Measurements from ENCODE around the gene ATOH8.

Gene ATOH8

GRCh38 chr2:85777441-85777861, 23.7 kb downstream of the ATOH8 start:
- no peak for TF ChIP-seq NFIC (IDR thresholded peaks at IDR 0.05)
- TF ChIP-seq TAF1 (IDR thresholded peaks at IDR 0.05; ENCODE audit: low read depth), result no peak
- TF ChIP-seq EGR1 (IDR thresholded peaks at IDR 0.05), result no peak
- no peak for TF ChIP-seq USF1 (IDR thresholded peaks at IDR 0.05)
- TF ChIP-seq MAX (IDR thresholded peaks at IDR 0.05), result no peak
- TF ChIP-seq CREB1 (IDR thresholded peaks at IDR 0.05; ENCODE audit: low read depth), result no peak
- TF ChIP-seq YY1 (IDR thresholded peaks at IDR 0.05; ENCODE audit: low read depth), result no peak
- no peak for TF ChIP-seq ZBTB7A (IDR thresholded peaks at IDR 0.05; ENCODE audit: low read depth)
- TF ChIP-seq REST (IDR thresholded peaks at IDR 0.05; ENCODE audit: low read depth), result no peak
- no peak for TF ChIP-seq FOXM1 (IDR thresholded peaks at IDR 0.05; ENCODE audit: borderline replicate concordance, low read depth)
- TF ChIP-seq TCF12 (IDR thresholded peaks at IDR 0.05; ENCODE audit: low read depth), result no peak
- no peak for TF ChIP-seq RAD21 (IDR thresholded peaks at IDR 0.05; ENCODE audit: low read depth)
- TF ChIP-seq TEAD4 (IDR thresholded peaks at IDR 0.05), result no peak

GRCh38 chr2:85778646-85779379, 25.0 kb downstream of the ATOH8 start:
- TF ChIP-seq REST (IDR thresholded peaks at IDR 0.05; ENCODE audit: low read depth), result no peak
- no peak for TF ChIP-seq TCF12 (IDR thresholded peaks at IDR 0.05; ENCODE audit: low read depth)
- no peak for TF ChIP-seq CREB1 (IDR thresholded peaks at IDR 0.05; ENCODE audit: low read depth)
- TF ChIP-seq USF1 (IDR thresholded peaks at IDR 0.05), result no peak
- TF ChIP-seq FOXM1 (IDR thresholded peaks at IDR 0.05; ENCODE audit: borderline replicate concordance, low read depth), result no peak
- no peak for TF ChIP-seq ZBTB7A (IDR thresholded peaks at IDR 0.05; ENCODE audit: low read depth)
- TF ChIP-seq CEBPB (IDR thresholded peaks at IDR 0.05), result no peak
- TF ChIP-seq MAX (IDR thresholded peaks at IDR 0.05), result no peak

- TF ChIP-seq CREB1 (IDR thresholded peaks at IDR 0.05; ENCODE audit: low read depth) (no peak), USF1 (IDR thresholded peaks at IDR 0.05) (no peak), TEAD4 (IDR thresholded peaks at IDR 0.05) (no peak), CEBPB (IDR thresholded peaks at IDR 0.05) (no peak), MAX (IDR thresholded peaks at IDR 0.05) (no peak), RAD21 (IDR thresholded peaks at IDR 0.05; ENCODE audit: low read depth) (no peak), NFIC (IDR thresholded peaks at IDR 0.05) (no peak), REST (IDR thresholded peaks at IDR 0.05; ENCODE audit: low read depth) (no peak), FOXM1 (IDR thresholded peaks at IDR 0.05; ENCODE audit: borderline replicate concordance, low read depth) (no peak), TAF1 (IDR thresholded peaks at IDR 0.05; ENCODE audit: low read depth) (no peak), ZBTB7A (IDR thresholded peaks at IDR 0.05; ENCODE audit: low read depth) (no peak), YY1 (IDR thresholded peaks at IDR 0.05; ENCODE audit: low read depth) (no peak), TCF12 (IDR thresholded peaks at IDR 0.05; ENCODE audit: low read depth) (no peak), EP300 (IDR thresholded peaks at IDR 0.05; ENCODE audit: borderline replicate concordance) (no peak), EGR1 (IDR thresholded peaks at IDR 0.05) (no peak)
Measured at GRCh38 chr2:85779641-85780315, 26.0 kb downstream of the ATOH8 start.

Data from Ishikawa (cell line).